CD8-positive, alpha-beta memory T cell (primary cell): ENCODE measurements around the gene MTFMT. TPM values are rescaled to one million over a fixed set of nuclear protein-coding genes. Genes with fewer than 3 reads are reported as not detected.

ENCODE experiments used
- CTCF ChIA-PET: fragments of 350-600 bp; sonication (Branson Sonifier 250); formaldehyde crosslinking; loops from one replicate; lab custom pipeline; 2021; ENCODE audit warnings: antibody characterized with exemption; lab: Charles Lee
- POLR2A ChIA-PET: fragments of 350-600 bp; sonication (Branson Sonifier 250); formaldehyde crosslinking; loops from one replicate; lab custom pipeline; 2021; ENCODE audit warnings: antibody characterized with exemption; lab: Charles Lee
- DNase-seq, 5 donors: peaks; one replicate each; pipeline versions ENCODE4 v3.0.0 to v3.0.0-alpha.2; 2020 to 2022; ENCODE audit warnings: mixed read lengths in 1 of 5
- H3K27ac ChIP-seq: one replicate; pipeline ENCODE4 v1.7.0; 2013; ENCODE audit warnings: low read depth, mild to moderate bottlenecking, low read length, moderate library complexity
- H3K27me3 ChIP-seq: 2 replicates; pipeline ENCODE4 v1.7.0; 2013; ENCODE audit warnings: low read length, mild to moderate bottlenecking; ENCODE audit not compliant: insufficient read depth, poor library complexity, severe bottlenecking
- H3K36me3 ChIP-seq: 2 replicates; pipeline ENCODE4 v1.7.0; 2013; ENCODE audit warnings: mild to moderate bottlenecking, low read length, moderate library complexity; ENCODE audit not compliant: insufficient read depth
- H3K4me1 ChIP-seq: 2 replicates; pipeline ENCODE4 v1.7.0; 2013; ENCODE audit warnings: mild to moderate bottlenecking, low read length, moderate library complexity; ENCODE audit not compliant: insufficient read depth
- H3K4me3 ChIP-seq: 2 replicates; pipeline ENCODE4 v1.7.0; 2013; ENCODE audit warnings: mild to moderate bottlenecking, low read length
- H3K9me3 ChIP-seq: 2 replicates; pipeline ENCODE4 v1.7.0; 2013; ENCODE audit warnings: mild to moderate bottlenecking, low read length
- H3K27ac Mint-ChIP-seq, 8 donors: one replicate each; pipeline ENCODE4 v1.8.0; 2020 to 2021; ENCODE audit warnings: mixed read lengths in 8 of 8, mild to moderate bottlenecking in 6 of 8, inconsistent platforms in 3 of 8, moderate library complexity in 3 of 8
- H3K27me3 Mint-ChIP-seq, 2 donors: one replicate each; pipeline ENCODE4 v1.8.0; 2020 to 2021; ENCODE audit warnings: mixed read lengths in 2 of 2, mild to moderate bottlenecking in 1 of 2, moderate library complexity in 1 of 2
- H3K36me3 Mint-ChIP-seq, 3 donors: one replicate each; pipeline ENCODE4 v1.8.0; 2020 to 2021; ENCODE audit warnings: mixed read lengths in 3 of 3, inconsistent platforms in 1 of 3, mild to moderate bottlenecking in 1 of 3
- H3K4me1 Mint-ChIP-seq, 3 donors: one replicate each; pipeline ENCODE4 v1.8.0; 2020 to 2021; ENCODE audit warnings: mixed read lengths in 3 of 3, inconsistent platforms in 1 of 3, mild to moderate bottlenecking in 1 of 3
- H3K4me3 Mint-ChIP-seq, 7 donors: one replicate each; pipeline ENCODE4 v1.8.0; 2020 to 2021; ENCODE audit warnings: mixed read lengths in 7 of 7, mild to moderate bottlenecking in 6 of 7, moderate library complexity in 4 of 7, inconsistent platforms in 2 of 7
- H3K9me3 Mint-ChIP-seq, 5 donors: one replicate each; pipeline ENCODE4 v1.8.0; 2020 to 2022; ENCODE audit warnings: mixed read lengths in 5 of 5, mild to moderate bottlenecking in 3 of 5, moderate library complexity in 2 of 5, inconsistent platforms in 1 of 5
- polyA plus RNA-seq: library from polyadenylated mRNA; unstranded; fragments of 300-500 nt; fragmentation: Illumina TruSeq; gene quantifications from one replicate; pipeline ENCODE4 v1.2.3, GENCODE V29; 2021
- total RNA-seq, 2 experiments: library from RNA; stranded (reverse); gene quantifications; one replicate each; pipeline ENCODE4 v1.2.3, GENCODE V29; 2021

Gene MTFMT
- total and polyA plus RNA-seq, 3 experiments from 2014 or later, result 20.2 to 24.3 (median 22.7) TPM

DNA sequence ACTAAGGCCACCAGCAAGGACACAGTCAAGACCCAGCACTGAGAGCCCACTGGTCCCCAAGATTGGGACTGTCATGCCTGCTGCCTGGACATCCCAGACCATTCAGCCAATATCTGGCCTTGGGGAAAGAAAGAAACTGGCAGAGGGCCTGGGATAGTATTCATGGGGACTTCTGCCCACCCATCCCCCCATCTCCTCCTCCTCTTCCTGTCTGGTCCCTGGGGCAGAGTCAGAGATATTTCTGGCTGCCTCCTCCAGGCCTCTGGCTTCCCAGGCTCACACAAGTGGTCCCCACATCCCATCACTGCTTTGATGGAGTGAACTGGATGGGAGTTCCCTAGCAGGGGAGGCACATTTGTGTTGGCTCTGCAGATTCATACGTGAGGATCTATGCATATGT lies 42.6 kb upstream of the MTFMT start:
- H3K4me3 ChIP-seq, result no peak overlapping the region
- peaks cover 0 to 5% (median 0%) of the 10 kb centered on the region in 3 donors for H3K36me3 Mint-ChIP-seq
- no peaks in the 10 kb centered on the region for H3K9me3 Mint-ChIP-seq
- no peak overlapping the region for H3K4me3 Mint-ChIP-seq
- CTCF ChIA-PET, result no interaction called here
- peaks cover 6% of the 10 kb centered on the region for H3K27me3 ChIP-seq
- no peaks in the 10 kb centered on the region for H3K9me3 ChIP-seq
- H3K27me3 Mint-ChIP-seq, result peaks cover 17 to 24% of the 10 kb centered on the region in 2 donors
- H3K36me3 ChIP-seq, result no peaks in the 10 kb centered on the region
- no peaks in the 10 kb centered on the region for H3K4me1 ChIP-seq
- no peak for DNase-seq
- POLR2A ChIA-PET, result no interaction called here
- H3K27ac ChIP-seq, result no peak overlapping the region
- H3K27ac Mint-ChIP-seq, result peak overlapping the region in 1 of 8 donors; percentile 14
- H3K4me1 Mint-ChIP-seq, result peaks cover 5 to 12% (median 9%) of the 10 kb centered on the region in 3 donors

GRCh38 chr15:65071381-65071811 lies 42.0 kb upstream of the MTFMT start:
- Mint-ChIP-seq H3K36me3 (peaks cover 0 to 3% (median 0%) of the 10 kb centered on the region in 3 donors), H3K9me3 (no peaks in the 10 kb centered on the region), H3K4me1 (peaks cover 4 to 12% (median 9%) of the 10 kb centered on the region in 3 donors), H3K27me3 (peaks cover 16 to 27% of the 10 kb centered on the region in 2 donors), H3K4me3 (no peak overlapping the region), H3K27ac (no peak overlapping the region)
- Histone ChIP-seq H3K27ac (no peak overlapping the region), H3K9me3 (no peaks in the 10 kb centered on the region), H3K4me1 (no peaks in the 10 kb centered on the region), H3K4me3 (no peak overlapping the region), H3K27me3 (peaks cover 11% of the 10 kb centered on the region), H3K36me3 (no peaks in the 10 kb centered on the region)
- ChIA-PET POLR2A (no interaction called here), CTCF (no interaction called here)
- no peak for DNase-seq

DNA sequence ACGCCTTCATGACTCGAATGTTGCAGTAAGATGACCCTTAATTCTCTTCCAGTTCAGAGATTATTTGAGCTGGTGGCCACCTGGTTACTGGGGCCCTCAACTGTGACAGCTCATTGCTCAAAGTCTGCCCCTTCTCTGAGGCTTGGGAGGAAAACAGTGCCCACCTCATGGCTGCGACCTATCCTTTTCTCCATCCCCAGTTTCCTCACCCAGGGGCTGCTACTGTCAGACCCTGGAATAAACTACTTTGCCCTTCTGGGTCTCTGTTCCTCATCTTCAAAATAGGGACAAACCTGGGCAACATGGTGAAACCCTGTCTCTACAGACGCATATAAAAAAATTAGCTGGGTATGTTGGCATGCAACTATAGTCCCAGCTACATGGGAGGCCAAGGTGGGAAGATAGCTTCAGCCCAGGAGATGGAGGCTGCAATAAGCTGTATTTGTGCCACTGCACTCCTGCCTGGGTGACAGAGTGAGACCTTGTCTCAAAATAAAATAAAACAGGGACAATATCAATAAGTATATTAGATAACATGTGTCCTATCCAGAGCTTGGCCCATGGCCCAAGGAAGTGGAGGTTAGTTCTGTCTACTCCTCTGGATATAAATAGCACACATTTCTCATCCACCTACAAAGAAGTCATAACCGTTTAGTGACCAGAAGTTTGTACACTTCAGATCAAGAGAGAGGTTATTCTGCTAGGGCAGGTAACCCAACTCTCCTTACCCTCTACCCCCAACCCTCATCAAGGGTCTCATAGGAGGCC lies 40.5 kb upstream of the MTFMT start:
- peaks cover 23 to 33% of the 10 kb centered on the region in 2 donors for H3K27me3 Mint-ChIP-seq
- Histone ChIP-seq H3K4me1 (no peaks in the 10 kb centered on the region), H3K27ac (no peak overlapping the region), H3K4me3 (no peak overlapping the region), H3K36me3 (no peaks in the 10 kb centered on the region), H3K27me3 (peaks cover 13% of the 10 kb centered on the region), H3K9me3 (no peaks in the 10 kb centered on the region)
- H3K4me3 Mint-ChIP-seq, result no peak overlapping the region
- no peaks in the 10 kb centered on the region for H3K36me3 Mint-ChIP-seq
- H3K9me3 Mint-ChIP-seq, result no peaks in the 10 kb centered on the region
- H3K4me1 Mint-ChIP-seq, result peaks cover 0 to 12% (median 9%) of the 10 kb centered on the region in 3 donors
- peak overlapping the region in 1 of 8 donors; percentile 22 for H3K27ac Mint-ChIP-seq
- DNase-seq, result no peak
- CTCF ChIA-PET, result interaction anchor here (1.2 kb wide), 1 partner anchor 12 kb away, joined by 4 read pairs; no protein-coding TSS in a partner anchor
- POLR2A ChIA-PET, result no interaction called here

- no peak for DNase-seq
- Mint-ChIP-seq H3K4me1 (peaks cover 0 to 12% (median 9%) of the 10 kb centered on the region in 3 donors), H3K27me3 (peaks cover 23 to 33% of the 10 kb centered on the region in 2 donors), H3K9me3 (no peaks in the 10 kb centered on the region), H3K4me3 (no peak overlapping the region), H3K36me3 (no peaks in the 10 kb centered on the region), H3K27ac (no peak overlapping the region)
- no peak overlapping the region for H3K4me3 ChIP-seq
- H3K36me3 ChIP-seq, result no peaks in the 10 kb centered on the region
- no peak overlapping the region for H3K27ac ChIP-seq
- CTCF ChIA-PET, result interaction anchor here (1.2 kb wide), 1 partner anchor 12 kb away, joined by 4 read pairs; no protein-coding TSS in a partner anchor
- peaks cover 13% of the 10 kb centered on the region for H3K27me3 ChIP-seq
- no peaks in the 10 kb centered on the region for H3K9me3 ChIP-seq
- POLR2A ChIA-PET, result no interaction called here
- no peaks in the 10 kb centered on the region for H3K4me1 ChIP-seq
Observed at GRCh38 chr15:65069179-65069578, 39.7 kb upstream of the MTFMT start.

GRCh38 chr15:65068403-65068788 lies 39.0 kb upstream of the MTFMT start:
- ChIA-PET CTCF (no interaction called here), POLR2A (no interaction called here)
- no peaks in the 10 kb centered on the region for H3K4me1 ChIP-seq
- Mint-ChIP-seq H3K36me3 (no peaks in the 10 kb centered on the region), H3K9me3 (no peaks in the 10 kb centered on the region), H3K4me3 (peak overlapping the region in 4 of 7 donors; percentile 10 to 57 (median 49)), H3K27me3 (peaks cover 23 to 41% of the 10 kb centered on the region in 2 donors), H3K27ac (no peak overlapping the region), H3K4me1 (peaks cover 0 to 12% (median 9%) of the 10 kb centered on the region in 3 donors)
- H3K9me3 ChIP-seq, result no peaks in the 10 kb centered on the region
- no peak for DNase-seq
- no peaks in the 10 kb centered on the region for H3K36me3 ChIP-seq
- H3K4me3 ChIP-seq, result no peak overlapping the region
- no peak overlapping the region for H3K27ac ChIP-seq
- H3K27me3 ChIP-seq, result peaks cover 13% of the 10 kb centered on the region

DNA sequence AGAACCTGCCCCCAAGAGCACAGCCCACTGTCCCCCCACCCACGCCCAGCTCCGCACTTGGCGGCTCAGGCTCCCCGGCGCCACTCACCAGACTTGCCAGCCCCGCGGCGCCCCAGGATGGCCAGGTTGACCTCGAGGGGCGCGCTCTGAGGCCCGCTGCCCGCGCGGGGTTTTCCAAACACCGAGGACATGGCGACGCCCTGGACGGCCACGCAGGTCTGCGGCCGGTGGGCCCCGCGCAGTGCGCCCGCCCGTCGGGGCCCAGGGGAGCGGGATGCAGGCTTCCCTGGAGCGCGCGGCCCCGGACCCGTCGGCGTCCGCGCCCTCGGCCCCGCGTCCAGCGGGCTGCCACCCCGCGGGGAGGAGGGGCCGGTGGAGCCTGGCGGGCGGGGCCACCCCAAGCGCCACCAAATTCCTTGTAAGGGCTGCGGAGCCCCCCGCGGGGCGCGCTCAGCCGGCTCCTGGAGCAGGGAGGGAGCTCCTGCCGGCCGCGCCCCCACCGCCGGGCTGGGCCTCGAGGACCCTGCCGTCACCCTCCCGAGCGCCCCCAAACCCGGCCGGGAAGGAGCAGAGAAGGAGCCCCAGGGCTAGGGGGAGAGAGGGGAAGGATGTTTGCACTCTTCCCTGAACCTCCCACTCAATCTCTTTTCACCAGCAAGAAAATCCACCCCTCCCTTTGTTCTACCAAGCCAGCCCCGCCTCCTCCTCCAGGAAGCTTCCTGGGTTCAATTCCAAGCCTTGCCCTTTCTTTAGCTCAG lies 38.4 kb upstream of the MTFMT start, which contains the start of gene RASL12:
RASL12 (minus strand) TSS at position 347 of the 758 bp plus-strand sequence; CDS start at position 191, 156 bp downstream.
- H3K36me3 Mint-ChIP-seq, result no peaks in the 10 kb centered on the region
- Histone ChIP-seq H3K36me3 (no peaks in the 10 kb centered on the region), H3K4me3 (no peak within 1 kb of the TSS), H3K4me1 (no peaks in the 10 kb centered on the region), H3K27ac (no peak within 1 kb of the TSS), H3K27me3 (peaks cover 13% of the 10 kb centered on the region), H3K9me3 (no peaks in the 10 kb centered on the region)
- no peak for DNase-seq
- peaks cover 24 to 44% of the 10 kb centered on the region in 2 donors for H3K27me3 Mint-ChIP-seq
- POLR2A ChIA-PET, result interaction anchor here (0.6 kb wide), 1 partner anchor 239 kb away, joined by 10 read pairs; no protein-coding TSS in a partner anchor
- H3K27ac Mint-ChIP-seq, result peak within 1 kb of the TSS in 1 of 8 donors; percentile 55
- peak within 1 kb of the TSS in 4 of 7 donors; percentile 45 to 58 (median 55) for H3K4me3 Mint-ChIP-seq
- CTCF ChIA-PET, result no interaction called here
- H3K9me3 Mint-ChIP-seq, result no peaks in the 10 kb centered on the region
- peaks cover 0 to 12% (median 9%) of the 10 kb centered on the region in 3 donors for H3K4me1 Mint-ChIP-seq

GRCh38 chr15:65067317-65067644 lies 37.8 kb upstream of the MTFMT start:
- no peak for DNase-seq
- Mint-ChIP-seq H3K27ac (no peak overlapping the region), H3K36me3 (no peaks in the 10 kb centered on the region), H3K27me3 (peaks cover 25 to 44% of the 10 kb centered on the region in 2 donors), H3K9me3 (no peaks in the 10 kb centered on the region), H3K4me3 (peak overlapping the region in 2 of 7 donors; percentile 35 to 58), H3K4me1 (peaks cover 0 to 12% (median 9%) of the 10 kb centered on the region in 3 donors)
- Histone ChIP-seq H3K36me3 (no peaks in the 10 kb centered on the region), H3K4me3 (no peak overlapping the region), H3K4me1 (no peaks in the 10 kb centered on the region), H3K9me3 (no peaks in the 10 kb centered on the region), H3K27ac (no peak overlapping the region), H3K27me3 (peaks cover 13% of the 10 kb centered on the region)
- ChIA-PET POLR2A (interaction anchor here (0.6 kb wide), 1 partner anchor 239 kb away, joined by 10 read pairs; no protein-coding TSS in a partner anchor), CTCF (no interaction called here)
